Activated T-cell treated with anti-CD3 and anti-CD28 coated beads, Interleukin-2, amount 50 U/mL, for 24 hours (primary cell): ENCODE results near the gene GOLGA2.

Source experiments
- DNase-seq: peaks from one replicate; pipeline ENCODE4 v3.0.0-alpha.2; 2020
- H3K27ac Mint-ChIP-seq: 2 replicates; pipeline ENCODE4 v1.8.0; 2020; ENCODE audit warnings: mild to moderate bottlenecking, mixed read lengths
- H3K27me3 Mint-ChIP-seq: 2 replicates; pipeline ENCODE4 v1.8.0; 2020; ENCODE audit warnings: mixed read lengths
- H3K36me3 Mint-ChIP-seq: 2 replicates; pipeline ENCODE4 v1.8.0; 2020; ENCODE audit warnings: low read depth, mixed read lengths
- H3K4me1 Mint-ChIP-seq: 2 replicates; pipeline ENCODE4 v1.8.0; 2020; ENCODE audit warnings: low read depth, mixed read lengths
- H3K4me3 Mint-ChIP-seq: 2 replicates; pipeline ENCODE4 v1.8.0; 2020; ENCODE audit warnings: mild to moderate bottlenecking, moderate library complexity, mixed read lengths
- H3K9me3 Mint-ChIP-seq: 2 replicates; pipeline ENCODE4 v1.8.0; 2020; ENCODE audit warnings: mixed read lengths

The GOLGA2 gene

GRCh38 chr9:128304136-128304970 lies 28.5 kb upstream of the GOLGA2 start:
- Mint-ChIP-seq H3K27me3 (no peaks in the 10 kb centered on the region), H3K27ac (no peak overlapping the region), H3K9me3 (no peaks in the 10 kb centered on the region), H3K36me3 (peaks cover 21% of the 10 kb centered on the region), H3K4me1 (peaks cover 1% of the 10 kb centered on the region), H3K4me3 (no peak overlapping the region)
- DNase-seq, result no peak

- H3K9me3 Mint-ChIP-seq, result no peaks in the 10 kb centered on the region
- no peak for DNase-seq
- H3K4me3 Mint-ChIP-seq, result no peak overlapping the region
- H3K27me3 Mint-ChIP-seq, result no peaks in the 10 kb centered on the region
- H3K4me1 Mint-ChIP-seq, result peaks cover 2% of the 10 kb centered on the region
- no peaks in the 10 kb centered on the region for H3K36me3 Mint-ChIP-seq
- peak overlapping the region; percentile 19 for H3K27ac Mint-ChIP-seq
Measured at GRCh38 chr9:128298535-128299482, 23.0 kb upstream of the GOLGA2 start.

GRCh38 chr9:128297221-128297773 lies 21.5 kb upstream of the GOLGA2 start:
- H3K9me3 Mint-ChIP-seq, result no peaks in the 10 kb centered on the region
- H3K36me3 Mint-ChIP-seq, result no peaks in the 10 kb centered on the region
- no peaks in the 10 kb centered on the region for H3K27me3 Mint-ChIP-seq
- H3K4me1 Mint-ChIP-seq, result peaks cover 2% of the 10 kb centered on the region
- peak overlapping the region; percentile 3 for H3K27ac Mint-ChIP-seq
- no peak overlapping the region for H3K4me3 Mint-ChIP-seq
- no peak for DNase-seq

- Mint-ChIP-seq H3K4me3 (no peak overlapping the region), H3K36me3 (no peaks in the 10 kb centered on the region), H3K9me3 (no peaks in the 10 kb centered on the region), H3K27ac (no peak overlapping the region), H3K4me1 (peaks cover 2% of the 10 kb centered on the region), H3K27me3 (no peaks in the 10 kb centered on the region)
- no peak for DNase-seq
Measured at GRCh38 chr9:128296340-128297220, 20.8 kb upstream of the GOLGA2 start.

GRCh38 chr9:128294142-128294541 lies 18.3 kb upstream of the GOLGA2 start:
- H3K27ac Mint-ChIP-seq, result no peak overlapping the region

GRCh38 chr9:128293091-128293490 lies 17.3 kb upstream of the GOLGA2 start:
- Mint-ChIP-seq H3K4me3 (no peak overlapping the region), H3K27me3 (no peaks in the 10 kb centered on the region), H3K27ac (no peak overlapping the region), H3K9me3 (no peaks in the 10 kb centered on the region), H3K4me1 (peaks cover 2% of the 10 kb centered on the region), H3K36me3 (peaks cover 9% of the 10 kb centered on the region)
- DNase-seq, result no peak

More at GRCh38 chr9:128294142-128294541, 18.3 kb upstream of the GOLGA2 start:
- Mint-ChIP-seq H3K27me3 (no peaks in the 10 kb centered on the region), H3K4me1 (peaks cover 2% of the 10 kb centered on the region), H3K9me3 (no peaks in the 10 kb centered on the region), H3K4me3 (no peak overlapping the region), H3K36me3 (peaks cover under 1% of the 10 kb centered on the region)
- no peak for DNase-seq

- H3K9me3 Mint-ChIP-seq, result no peaks in the 10 kb centered on the region
- peaks cover 2% of the 10 kb centered on the region for H3K4me1 Mint-ChIP-seq
- no peak overlapping the region for H3K27ac Mint-ChIP-seq
Measured at GRCh38 chr9:128292009-128292408, 16.2 kb upstream of the GOLGA2 start.

GRCh38 chr9:128288273-128289004 lies 12.6 kb upstream of the GOLGA2 start:
- Mint-ChIP-seq H3K4me1 (no peaks in the 10 kb centered on the region), H3K4me3 (no peak overlapping the region), H3K27ac (no peak overlapping the region), H3K27me3 (no peaks in the 10 kb centered on the region), H3K9me3 (no peaks in the 10 kb centered on the region), H3K36me3 (peaks cover 25% of the 10 kb centered on the region)
- DNase-seq, result no peak

More at GRCh38 chr9:128292009-128292408, 16.2 kb upstream of the GOLGA2 start:
- no peak for DNase-seq
- no peak overlapping the region for H3K4me3 Mint-ChIP-seq
- H3K27me3 Mint-ChIP-seq, result no peaks in the 10 kb centered on the region
- peaks cover 13% of the 10 kb centered on the region for H3K36me3 Mint-ChIP-seq

GRCh38 chr9:128286440-128286839 lies 10.6 kb upstream of the GOLGA2 start:
- DNase-seq, result no peak
- Mint-ChIP-seq H3K27ac (no peak overlapping the region), H3K4me1 (no peaks in the 10 kb centered on the region), H3K9me3 (no peaks in the 10 kb centered on the region), H3K27me3 (no peaks in the 10 kb centered on the region), H3K4me3 (no peak overlapping the region), H3K36me3 (peaks cover 25% of the 10 kb centered on the region)

- no peak for DNase-seq
- peaks cover 25% of the 10 kb centered on the region for H3K36me3 Mint-ChIP-seq
- H3K4me3 Mint-ChIP-seq, result no peak overlapping the region
- H3K9me3 Mint-ChIP-seq, result no peaks in the 10 kb centered on the region
- H3K27me3 Mint-ChIP-seq, result no peaks in the 10 kb centered on the region
- H3K27ac Mint-ChIP-seq, result no peak overlapping the region
- H3K4me1 Mint-ChIP-seq, result peaks cover under 1% of the 10 kb centered on the region
Measured at GRCh38 chr9:128285033-128285784, 9.4 kb upstream of the GOLGA2 start.

GRCh38 chr9:128282500-128282899 lies 6.7 kb upstream of the GOLGA2 start:
- Mint-ChIP-seq H3K9me3 (no peaks in the 10 kb centered on the region), H3K4me3 (no peak overlapping the region), H3K27me3 (no peaks in the 10 kb centered on the region), H3K4me1 (peaks cover 12% of the 10 kb centered on the region), H3K27ac (no peak overlapping the region), H3K36me3 (peaks cover 19% of the 10 kb centered on the region)
- DNase-seq, result no peak

- Mint-ChIP-seq H3K27ac (peak overlapping the region; percentile 7), H3K36me3 (peaks cover 16% of the 10 kb centered on the region), H3K4me3 (no peak overlapping the region), H3K4me1 (peaks cover 30% of the 10 kb centered on the region), H3K27me3 (no peaks in the 10 kb centered on the region), H3K9me3 (no peaks in the 10 kb centered on the region)
- no peak for DNase-seq
Measured at GRCh38 chr9:128280084-128280622, 4.3 kb upstream of the GOLGA2 start.
